Panc1 (cell line): ENCODE data around the gene UNC13B. TPM values are rescaled to one million over a fixed set of nuclear protein-coding genes. Genes with fewer than 3 reads are reported as not detected.
"Not testable (repeated sequence)": the region's sequence is repeated elsewhere in the genome, so short reads cannot be mapped to it uniquely, and the experiment has no call there.

Source experiments
- ATAC-seq: fragments of 200-7000 bp; cut with Tn5 transposase; 2 replicates; pipeline ENCODE4 v1.9.1; 2020; ENCODE audit warnings: mild to moderate bottlenecking, moderate library complexity
- BruUV-seq: library from RNA; stranded (reverse); fragments of 400-500 nt; replicated peaks from 2 replicates; lab custom pipeline; 2021; lab: Mats Ljungman, UMichigan
- CTCF ChIA-PET: fragments of 300-600 bp; sonication (Branson Sonifier 250); formaldehyde crosslinking; loops from one replicate; lab custom pipeline; 2022; ENCODE audit warnings: antibody characterized with exemption; lab: Charles Lee
- POLR2A ChIA-PET: fragments of 300-600 bp; sonication (Branson Sonifier 250); formaldehyde crosslinking; loops from one replicate; lab custom pipeline; 2022; ENCODE audit warnings: antibody characterized with exemption; lab: Charles Lee
- DNase-seq: peaks from one replicate; pipeline ENCODE4 v3.0.0-alpha.2; 2010; ENCODE audit warnings: low read depth, low spot score
- H3K27ac ChIP-seq: 2 replicates; pipeline ENCODE4 v1.5.1; 2011; ENCODE audit warnings: mild to moderate bottlenecking, low read length, inconsistent platforms
- H3K27me3 ChIP-seq: fragments of 200-500 bp; sonication (Bioruptor generic); 2 replicates; pipeline ENCODE4 v1.6.0; 2014; ENCODE audit warnings: low read length, inconsistent platforms; ENCODE audit not compliant: control insufficient read depth, insufficient read depth
- H3K36me3 ChIP-seq: fragments of 200-500 bp; sonication (Bioruptor generic); 2 replicates; pipeline ENCODE4 v1.5.1; 2014; ENCODE audit warnings: inconsistent platforms, mild to moderate bottlenecking, low read length, moderate library complexity; ENCODE audit not compliant: control insufficient read depth, insufficient read depth
- H3K4me1 ChIP-seq: 2 replicates; pipeline ENCODE4 v1.5.1; 2011; ENCODE audit warnings: inconsistent platforms, mild to moderate bottlenecking, low read length, moderate library complexity; ENCODE audit not compliant: control insufficient read depth, insufficient read depth
- H3K4me3 ChIP-seq, 2 experiments: 2 replicates each; pipeline ENCODE4 v1.5.1; 2011 to 2012; ENCODE audit warnings: low read depth in 2 of 2, low read length in 2 of 2, mild to moderate bottlenecking in 2 of 2, inconsistent platforms in 1 of 2, moderate library complexity in 1 of 2
- H3K9me3 ChIP-seq: fragments of 200-500 bp; sonication (Bioruptor generic); 2 replicates; pipeline ENCODE4 v1.5.1; 2014; ENCODE audit warnings: low read depth, mild to moderate bottlenecking, inconsistent platforms, low read length, moderate library complexity; ENCODE audit not compliant: control insufficient read depth, insufficient read depth
- CTCF ChIP-seq: fragments of 450-650 bp; IDR thresholded peaks from 2 replicates; pipeline ENCODE4 v1.5.1; 2017; ENCODE audit warnings: mild to moderate bottlenecking
- POLR2AphosphoS5 ChIP-seq: IDR thresholded peaks from 2 replicates; pipeline ENCODE4 v1.6.1; 2012; ENCODE audit warnings: mild to moderate bottlenecking, low read depth, low read length, moderate library complexity
- REST ChIP-seq, 2 experiments: IDR thresholded peaks; 2 replicates each; pipeline ENCODE4 v1.6.1; 2011 to 2012; ENCODE audit warnings: low read depth in 2 of 2, control low read depth in 1 of 2, low read length in 1 of 2, mild to moderate bottlenecking in 1 of 2, moderate library complexity in 1 of 2; ENCODE audit not compliant: insufficient read depth in 1 of 2
- SIN3A ChIP-seq: IDR thresholded peaks from 2 replicates; pipeline ENCODE4 v1.6.1; 2012; ENCODE audit warnings: low read depth, mild to moderate bottlenecking, low read length, moderate library complexity, borderline replicate concordance; ENCODE audit not compliant: insufficient read depth
- TCF7L2 ChIP-seq: IDR thresholded peaks from 2 replicates; pipeline ENCODE4 v1.6.1; 2011; ENCODE audit warnings: mild to moderate bottlenecking, low read depth, low read length, inconsistent platforms
- in situ Hi-C: cut with HindIII; loops from 2 replicates; pipeline ENCODE4 v1.10.0; 2016; ENCODE audit warnings: low sequenced_read_pairs, low pct_unique_long_range_greater_than_20kb
- intact Hi-C: fragments of 100-400 bp; cut with micrococcal nuclease; formaldehyde crosslinking; loops from one replicate; pipeline ENCODE4 v1.10.0; 2022; ENCODE audit not compliant: unreplicated experiment
- total RNA-seq: library from RNA; stranded (reverse); gene quantifications from one replicate; pipeline ENCODE4 v1.2.1, GENCODE V29; 2021; ENCODE audit not compliant: unreplicated experiment

UNC13B gene
- total RNA-seq, 1 experiment from 2014 or later, result 35.2 TPM

- intact Hi-C loops (no loop called here), in situ Hi-C loops (no loop called here)
- ATAC-seq (no peak), DNase-seq (no peak)
- TF ChIP-seq POLR2AphosphoS5, result no peak
- TF ChIP-seq TCF7L2, result no peak
- ChIA-PET POLR2A (no interaction called here), CTCF (interaction anchor here (0.6 kb wide), 1 partner anchor 695 kb away, joined by 3 read pairs; no protein-coding TSS in a partner anchor)
- no TSS peak for BruUV-seq
- no peaks in the 10 kb centered on the region for H3K36me3 ChIP-seq
- peaks cover 9% of the 10 kb centered on the region; the same call in 1 of the 2 replicates for H3K9me3 ChIP-seq
- no peak overlapping the region for H3K4me3 ChIP-seq
- H3K27ac ChIP-seq, result no peak overlapping the region
- no peaks in the 10 kb centered on the region for H3K27me3 ChIP-seq
- H3K4me1 ChIP-seq, result no peaks in the 10 kb centered on the region
Measured at GRCh38 chr9:35140093-35140492, 21.7 kb upstream of the UNC13B start.

- Histone ChIP-seq H3K4me3 (no peak overlapping the region), H3K4me1 (no peaks in the 10 kb centered on the region), H3K9me3 (peaks cover 12% of the 10 kb centered on the region; the same call in 1 of the 2 replicates), H3K27me3 (no peaks in the 10 kb centered on the region), H3K36me3 (no peaks in the 10 kb centered on the region), H3K27ac (no peak overlapping the region)
- TF ChIP-seq SIN3A (no peak), TCF7L2 (no peak), CTCF (no peak), REST (IDR thresholded peaks at IDR 0.05; ENCODE audit: insufficient read depth in 1 of 2, low read depth in 2 of 2, low read length in 1 of 2) (no peak), POLR2AphosphoS5 (no peak)
- ChIA-PET POLR2A (interaction anchor here (0.6 kb wide), 1 partner anchor 358 kb away, joined by 4 read pairs; no protein-coding TSS in a partner anchor), CTCF (no interaction called here)
- no TSS peak for BruUV-seq
- intact Hi-C loops (no loop called here), in situ Hi-C loops (no loop called here)
- no peak for ATAC-seq
- no peak for DNase-seq
Measured at GRCh38 chr9:35142037-35142436, 19.8 kb upstream of the UNC13B start.

- in situ Hi-C loops, intact Hi-C loops, H3K27me3 ChIP-seq, H3K4me1 ChIP-seq, ATAC-seq, H3K36me3 ChIP-seq, BruUV-seq, DNase-seq, CTCF ChIA-PET, H3K4me3 ChIP-seq, H3K27ac ChIP-seq: not testable (repeated sequence)
- peaks cover 20% of the 10 kb centered on the region; the same call in 1 of the 2 replicates for H3K9me3 ChIP-seq
- POLR2A ChIA-PET, result interaction anchor here (0.7 kb wide), 1 partner anchor 66 kb away, joined by 3 read pairs; no protein-coding TSS in a partner anchor
Measured at GRCh38 chr9:35147941-35148563, 13.8 kb upstream of the UNC13B start.
